Measurements from ENCODE around the gene TRAPPC14.

GRCh38 chr7:100204454-100204853 lies 45.9 kb upstream of the TRAPPC14 start:
- TF ChIP-seq ZNF416 (tag by site-specific recombination; IDR thresholded peaks at IDR 0.05) (no peak), MYNN (tag by site-specific recombination; IDR thresholded peaks at IDR 0.05; ENCODE audit: borderline replicate concordance) (no peak), ZNF623 (tag by site-specific recombination; IDR thresholded peaks at IDR 0.05) (no peak), CTCF (tag by site-specific recombination; IDR thresholded peaks at IDR 0.05) (no peak), ZNF639 (tag by site-specific recombination; IDR thresholded peaks at IDR 0.05) (no peak), ZNF792 (tag by site-specific recombination; IDR thresholded peaks at IDR 0.05) (no peak), ZNF776 (tag by site-specific recombination; IDR thresholded peaks at IDR 0.05; ENCODE audit: borderline replicate concordance) (no peak)

Data from HEK293 (cell line).